HEK293 (cell line): ENCODE data around the gene CAMK1G.

Experiments
- ZBTB1 ChIP-seq: fragments of 450-650 bp; formaldehyde crosslinking; IDR thresholded peaks from 2 replicates; pipeline ENCODE4 v1.5.1; 2016; ENCODE audit warnings: missing biosample characterization, missing genetic modification characterization
- ZBTB26 ChIP-seq: fragments of 450-650 bp; formaldehyde crosslinking; optimal IDR thresholded peaks from 2 replicates; pipeline ENCODE3; 2016; ENCODE audit warnings: missing biosample characterization, mild to moderate bottlenecking, missing genetic modification characterization
- ZNF175 ChIP-seq: fragments of 450-650 bp; formaldehyde crosslinking; IDR thresholded peaks from 2 replicates; pipeline ENCODE4 v1.5.1; 2016; ENCODE audit warnings: missing biosample characterization, missing genetic modification characterization
- ZNF18 ChIP-seq: fragments of 450-650 bp; formaldehyde crosslinking; IDR thresholded peaks from 2 replicates; pipeline ENCODE4 v1.5.1; 2016; ENCODE audit warnings: missing biosample characterization, missing genetic modification characterization
- ZNF266 ChIP-seq: fragments of 450-650 bp; formaldehyde crosslinking; IDR thresholded peaks from 2 replicates; pipeline ENCODE4 v1.5.1; 2016; ENCODE audit warnings: missing biosample characterization, missing genetic modification characterization, low read depth
- ZNF624 ChIP-seq: fragments of 450-650 bp; formaldehyde crosslinking; IDR thresholded peaks from 2 replicates; pipeline ENCODE4 v1.5.1; 2017; ENCODE audit warnings: missing biosample characterization, missing genetic modification characterization
- ZNF629 ChIP-seq: fragments of 450-650 bp; formaldehyde crosslinking; IDR thresholded peaks from 2 replicates; pipeline ENCODE4 v1.5.1; 2017; ENCODE audit warnings: missing biosample characterization, missing genetic modification characterization
- ZNF664 ChIP-seq: fragments of 450-650 bp; formaldehyde crosslinking; IDR thresholded peaks from 2 replicates; pipeline ENCODE4 v1.5.1; 2016; ENCODE audit warnings: missing biosample characterization, missing genetic modification characterization
- TF ChIP-seq, protein P1 (sequence below): fragments of 450-650 bp; formaldehyde crosslinking; IDR thresholded peaks from 2 replicates; pipeline ENCODE4 v1.5.1; 2016; ENCODE audit warnings: missing biosample characterization, missing genetic modification characterization
- TF ChIP-seq, protein P2 (sequence below): fragments of 450-650 bp; formaldehyde crosslinking; IDR thresholded peaks from 2 replicates; pipeline ENCODE4 v1.5.1; 2016; ENCODE audit warnings: missing biosample characterization, missing genetic modification characterization
- TF ChIP-seq, protein P3 (sequence below): fragments of 450-650 bp; formaldehyde crosslinking; IDR thresholded peaks from 2 replicates; pipeline ENCODE4 v1.5.1; 2016; ENCODE audit warnings: missing biosample characterization, missing genetic modification characterization

GRCh38 chr1:209552406-209553264, 30.9 kb upstream of the CAMK1G start:
- TF ChIP-seq ZNF629 (tag by site-specific recombination) (no peak), ZBTB26 (no peak), ZNF18 (tag by site-specific recombination) (no peak), ZNF664 (tag by site-specific recombination) (no peak), ZBTB1 (tag by site-specific recombination) (no peak), ZNF175 (tag by site-specific recombination) (no peak), ZNF624 (tag by site-specific recombination) (no peak), ZNF266 (tag by site-specific recombination) (no peak)
- TF ChIP-seq, protein P1, sequence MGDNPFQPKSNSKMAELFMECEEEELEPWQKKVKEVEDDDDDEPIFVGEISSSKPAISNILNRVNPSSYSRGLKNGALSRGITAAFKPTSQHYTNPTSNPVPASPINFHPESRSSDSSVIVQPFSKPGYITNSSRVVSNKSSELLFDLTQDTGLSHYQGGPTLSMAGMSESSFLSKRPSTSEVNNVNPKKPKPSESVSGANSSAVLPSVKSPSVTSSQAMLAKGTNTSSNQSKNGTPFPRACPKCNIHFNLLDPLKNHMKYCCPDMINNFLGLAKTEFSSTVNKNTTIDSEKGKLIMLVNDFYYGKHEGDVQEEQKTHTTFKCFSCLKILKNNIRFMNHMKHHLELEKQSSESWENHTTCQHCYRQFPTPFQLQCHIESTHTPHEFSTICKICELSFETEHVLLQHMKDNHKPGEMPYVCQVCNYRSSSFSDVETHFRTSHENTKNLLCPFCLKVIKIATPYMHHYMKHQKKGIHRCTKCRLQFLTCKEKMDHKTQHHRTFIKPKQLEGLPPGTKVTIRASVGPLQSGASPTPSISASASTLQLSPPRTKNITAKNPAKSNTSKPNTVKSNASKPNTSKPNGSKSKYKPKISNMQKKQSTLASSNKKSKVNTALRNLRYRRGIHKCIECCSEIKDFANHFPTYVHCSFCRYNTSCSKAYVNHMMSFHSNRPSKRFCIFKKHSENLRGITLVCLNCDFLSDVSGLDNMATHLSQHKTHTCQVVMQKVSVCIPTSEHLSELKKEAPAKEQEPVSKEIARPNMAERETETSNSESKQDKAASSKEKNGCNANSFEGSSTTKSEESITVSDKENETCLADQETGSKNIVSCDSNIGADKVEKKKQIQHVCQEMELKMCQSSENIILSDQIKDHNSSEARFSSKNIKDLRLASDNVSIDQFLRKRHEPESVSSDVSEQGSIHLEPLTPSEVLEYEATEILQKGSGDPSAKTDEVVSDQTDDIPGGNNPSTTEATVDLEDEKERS (tag by site-specific recombination): no peak
- TF ChIP-seq, protein P2, sequence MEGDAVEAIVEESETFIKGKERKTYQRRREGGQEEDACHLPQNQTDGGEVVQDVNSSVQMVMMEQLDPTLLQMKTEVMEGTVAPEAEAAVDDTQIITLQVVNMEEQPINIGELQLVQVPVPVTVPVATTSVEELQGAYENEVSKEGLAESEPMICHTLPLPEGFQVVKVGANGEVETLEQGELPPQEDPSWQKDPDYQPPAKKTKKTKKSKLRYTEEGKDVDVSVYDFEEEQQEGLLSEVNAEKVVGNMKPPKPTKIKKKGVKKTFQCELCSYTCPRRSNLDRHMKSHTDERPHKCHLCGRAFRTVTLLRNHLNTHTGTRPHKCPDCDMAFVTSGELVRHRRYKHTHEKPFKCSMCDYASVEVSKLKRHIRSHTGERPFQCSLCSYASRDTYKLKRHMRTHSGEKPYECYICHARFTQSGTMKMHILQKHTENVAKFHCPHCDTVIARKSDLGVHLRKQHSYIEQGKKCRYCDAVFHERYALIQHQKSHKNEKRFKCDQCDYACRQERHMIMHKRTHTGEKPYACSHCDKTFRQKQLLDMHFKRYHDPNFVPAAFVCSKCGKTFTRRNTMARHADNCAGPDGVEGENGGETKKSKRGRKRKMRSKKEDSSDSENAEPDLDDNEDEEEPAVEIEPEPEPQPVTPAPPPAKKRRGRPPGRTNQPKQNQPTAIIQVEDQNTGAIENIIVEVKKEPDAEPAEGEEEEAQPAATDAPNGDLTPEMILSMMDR: no peak
- TF ChIP-seq, protein P3, sequence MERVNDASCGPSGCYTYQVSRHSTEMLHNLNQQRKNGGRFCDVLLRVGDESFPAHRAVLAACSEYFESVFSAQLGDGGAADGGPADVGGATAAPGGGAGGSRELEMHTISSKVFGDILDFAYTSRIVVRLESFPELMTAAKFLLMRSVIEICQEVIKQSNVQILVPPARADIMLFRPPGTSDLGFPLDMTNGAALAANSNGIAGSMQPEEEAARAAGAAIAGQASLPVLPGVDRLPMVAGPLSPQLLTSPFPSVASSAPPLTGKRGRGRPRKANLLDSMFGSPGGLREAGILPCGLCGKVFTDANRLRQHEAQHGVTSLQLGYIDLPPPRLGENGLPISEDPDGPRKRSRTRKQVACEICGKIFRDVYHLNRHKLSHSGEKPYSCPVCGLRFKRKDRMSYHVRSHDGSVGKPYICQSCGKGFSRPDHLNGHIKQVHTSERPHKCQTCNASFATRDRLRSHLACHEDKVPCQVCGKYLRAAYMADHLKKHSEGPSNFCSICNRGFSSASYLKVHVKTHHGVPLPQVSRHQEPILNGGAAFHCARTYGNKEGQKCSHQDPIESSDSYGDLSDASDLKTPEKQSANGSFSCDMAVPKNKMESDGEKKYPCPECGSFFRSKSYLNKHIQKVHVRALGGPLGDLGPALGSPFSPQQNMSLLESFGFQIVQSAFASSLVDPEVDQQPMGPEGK (tag by site-specific recombination): no peak
